ENCODE results near the gene CFHR2.
"Not testable (repeated sequence)": the region's sequence is repeated elsewhere in the genome, so short reads cannot be mapped to it uniquely, and the experiment has no call there.

The CFHR2 gene

GRCh38 chr1:196976278-196976677 is 32.7 kb downstream of the CFHR2 start:
- Histone ChIP-seq H3K36me3 (ENCODE audit: insufficient read depth, low read length) (no peaks in the 10 kb centered on the region), H3K4me1 (ENCODE audit: insufficient read depth, low read length) (no peaks in the 10 kb centered on the region), H3K9ac (ENCODE audit: low read depth, low read length) (no peak overlapping the region), H3K9me3 (ENCODE audit: control insufficient read depth, insufficient read depth, low read length) (no peaks in the 10 kb centered on the region)

- no peaks in the 10 kb centered on the region for H3K9me3 ChIP-seq (ENCODE audit: control insufficient read depth, insufficient read depth, low read length)
- H3K9ac ChIP-seq (ENCODE audit: low read depth, low read length): no peak within 1 kb of the TSS
- H3K36me3 ChIP-seq (ENCODE audit: insufficient read depth, low read length): no peaks in the 10 kb centered on the region
- H3K4me1 ChIP-seq (ENCODE audit: insufficient read depth, low read length): no peaks in the 10 kb centered on the region
Observed at GRCh38 chr1:196977278-196977677, 33.7 kb downstream of the CFHR2 start, which contains the start of gene CFHR5. Gene CFHR5 (plus strand): TSS chr1:196977556. CDS start chr1:196977665, 109 bp downstream.

- Histone ChIP-seq H3K36me3 (ENCODE audit: insufficient read depth, low read length) (no peaks in the 10 kb centered on the region), H3K9me3 (ENCODE audit: control insufficient read depth, insufficient read depth, low read length) (no peaks in the 10 kb centered on the region), H3K9ac (ENCODE audit: low read depth, low read length) (no peak overlapping the region), H3K4me1 (ENCODE audit: insufficient read depth, low read length) (no peaks in the 10 kb centered on the region)
Observed at GRCh38 chr1:196980859-196981258, 37.3 kb downstream of the CFHR2 start.

- not testable (repeated sequence) for H3K4me1 ChIP-seq (ENCODE audit: insufficient read depth, low read length); H3K36me3 ChIP-seq (ENCODE audit: insufficient read depth, low read length); H3K9ac ChIP-seq (ENCODE audit: low read depth, low read length); H3K9me3 ChIP-seq (ENCODE audit: control insufficient read depth, insufficient read depth, low read length)
Observed at GRCh38 chr1:196982247-196982646, 38.7 kb downstream of the CFHR2 start.

GRCh38 chr1:196991919-196992651 is 48.5 kb downstream of the CFHR2 start:
- peak overlapping the region; percentile 63 for H3K9ac ChIP-seq (ENCODE audit: low read depth, low read length)
- not testable (repeated sequence) for H3K9me3 ChIP-seq (ENCODE audit: control insufficient read depth, insufficient read depth, low read length); H3K36me3 ChIP-seq (ENCODE audit: insufficient read depth, low read length); H3K4me1 ChIP-seq (ENCODE audit: insufficient read depth, low read length)

GRCh38 chr1:196993916-196994315 is 50.4 kb downstream of the CFHR2 start:
- H3K9ac ChIP-seq (ENCODE audit: low read depth, low read length): no peak overlapping the region
- no peaks in the 10 kb centered on the region for H3K9me3 ChIP-seq (ENCODE audit: control insufficient read depth, insufficient read depth, low read length)
- H3K4me1 ChIP-seq (ENCODE audit: insufficient read depth, low read length): 0 out of 2 replicates have a peak, but pooled peaks cover 5% of the 10 kb centered on the region
- H3K36me3 ChIP-seq (ENCODE audit: insufficient read depth, low read length): no peaks in the 10 kb centered on the region

GRCh38 chr1:196997423-196997822 is 53.9 kb downstream of the CFHR2 start:
- no peak overlapping the region for H3K9ac ChIP-seq (ENCODE audit: low read depth, low read length)
- H3K36me3 ChIP-seq (ENCODE audit: insufficient read depth, low read length): no peaks in the 10 kb centered on the region
- H3K9me3 ChIP-seq (ENCODE audit: control insufficient read depth, insufficient read depth, low read length): no peaks in the 10 kb centered on the region
- 0 out of 2 replicates have a peak, but pooled peaks cover under 1% of the 10 kb centered on the region for H3K4me1 ChIP-seq (ENCODE audit: insufficient read depth, low read length)

- no peaks in the 10 kb centered on the region for H3K9me3 ChIP-seq (ENCODE audit: control insufficient read depth, insufficient read depth, low read length)
- no peaks in the 10 kb centered on the region for H3K4me1 ChIP-seq (ENCODE audit: insufficient read depth, low read length)
- H3K36me3 ChIP-seq (ENCODE audit: insufficient read depth, low read length): no peaks in the 10 kb centered on the region
- no peak overlapping the region for H3K9ac ChIP-seq (ENCODE audit: low read depth, low read length)
Observed at GRCh38 chr1:197001828-197002227, 58.3 kb downstream of the CFHR2 start.

- Histone ChIP-seq H3K9me3 (ENCODE audit: control insufficient read depth, insufficient read depth, low read length) (no peaks in the 10 kb centered on the region), H3K9ac (ENCODE audit: low read depth, low read length) (no peak overlapping the region), H3K36me3 (ENCODE audit: insufficient read depth, low read length) (no peaks in the 10 kb centered on the region), H3K4me1 (ENCODE audit: insufficient read depth, low read length) (no peaks in the 10 kb centered on the region)
Observed at GRCh38 chr1:197003132-197003531, 59.6 kb downstream of the CFHR2 start.

GRCh38 chr1:197008861-197009260 is 65.3 kb downstream of the CFHR2 start:
- no peaks in the 10 kb centered on the region for H3K9me3 ChIP-seq (ENCODE audit: control insufficient read depth, insufficient read depth, low read length)
- no peaks in the 10 kb centered on the region for H3K4me1 ChIP-seq (ENCODE audit: insufficient read depth, low read length)
- H3K9ac ChIP-seq (ENCODE audit: low read depth, low read length): no peak overlapping the region
- H3K36me3 ChIP-seq (ENCODE audit: insufficient read depth, low read length): no peaks in the 10 kb centered on the region

All from ES-I3 (cell line).